H1 (cell line): Measurements from ENCODE around the gene ADCY2. TPM values are rescaled to one million over a fixed set of nuclear protein-coding genes. Genes with fewer than 3 reads are reported as not detected.

Source experiments
- CBX8 ChIP-seq: fragments of 300-800, 300-1000 bp; sonication (generic); IDR thresholded peaks from 2 replicates; pipeline ENCODE4 v1.7.1; 2016; ENCODE audit warnings: low read depth, low read length, borderline replicate concordance
- MAX ChIP-seq: IDR thresholded peaks from 2 replicates; pipeline ENCODE4 v1.6.1; 2012; ENCODE audit warnings: inconsistent platforms
- RAD21 ChIP-seq, 2 experiments: IDR thresholded peaks in 1 of 2; conservative IDR thresholded peaks in 1 of 2; 2 replicates each; pipeline ENCODE4 v1.6.1; 2011; ENCODE audit warnings: low read depth in 2 of 2, low read length in 2 of 2, improper control_type of control experiment in 1 of 2, inconsistent platforms in 1 of 2, mild to moderate bottlenecking in 1 of 2, moderate library complexity in 1 of 2
- TAF1 ChIP-seq: IDR thresholded peaks from 2 replicates; pipeline ENCODE4 v1.6.1; 2011; ENCODE audit warnings: mild to moderate bottlenecking, low read depth, low read length
- TBP ChIP-seq: IDR thresholded peaks from 2 replicates; pipeline ENCODE4 v1.6.1; 2011; ENCODE audit warnings: low read depth, low read length, improper control_type of control experiment
- polyA plus RNA-seq, 7 experiments: library from polyadenylated mRNA; depleted of rRNA in 3 of 7; stranded (reverse) in 5 of 7; unstranded in 2 of 7; fragments of >200 nt in 5 of 7; fragments of 200-250 nt in 2 of 7; gene quantifications; 1 replicate in 5 of 7; 2 replicates in 1 of 7; 4 replicates in 1 of 7; pipeline versions ENCODE4 v1.2.1 to v1.2.3, GENCODE V29; 2011 to 2013; ENCODE audit warnings: missing spikeins in 2 of 7, mixed read lengths in 2 of 7
- total RNA-seq: library from RNA; stranded (reverse); fragmentation: NEBNext Ultra II Directional; extraction: Animal tissue kit (Norgen Biotek cat#: 25700); gene quantifications from 2 replicates; pipeline ENCODE4 v1.2.1, GENCODE V29; 2021

ADCY2 gene
- total and polyA plus RNA-seq, 2 of the 8 experiments (the other 6 are each of a cell fraction or from before 2014, with no cell fraction given), result 35.8 to 122 TPM

- no peak for TF ChIP-seq RAD21 (IDR thresholded peaks at IDR 0.05 in 1 of 2, conservative IDR thresholded peaks at IDR 0.05 in 1 of 2; ENCODE audit: low read depth in 2 of 2, low read length in 2 of 2)
- TF ChIP-seq CBX8, result no peak
- TF ChIP-seq MAX, result no peak
- TF ChIP-seq TAF1, result no peak
- TF ChIP-seq TBP, result no peak
These were observed 398.0 kb downstream of the ADCY2 start (continued) for GRCh38 chr5:7793895-7794294.
